Measurements from ENCODE around the gene PCBP3.
"Not testable (repeated sequence)": the region's sequence is repeated elsewhere in the genome, so short reads cannot be mapped to it uniquely, and the experiment has no call there.

The PCBP3 gene

GRCh38 chr21:45894906-45895777, 251.6 kb downstream of the PCBP3 start:
- DNase-seq (ENCODE audit: extremely low spot score, insufficient read length, low read depth): no peak
- FAIRE-seq: no peak

GRCh38 chr21:45895778-45896370, 252.3 kb downstream of the PCBP3 start:
- FAIRE-seq (no peak), DNase-seq (ENCODE audit: extremely low spot score, insufficient read length, low read depth) (no peak)

GRCh38 chr21:45896431-45896830, 252.9 kb downstream of the PCBP3 start:
- DNase-seq (ENCODE audit: extremely low spot score, insufficient read length, low read depth); FAIRE-seq: not testable (repeated sequence)

GRCh38 chr21:45897191-45898027, 253.9 kb downstream of the PCBP3 start:
- FAIRE-seq: no peak

GRCh38 chr21:45898028-45898350, 254.5 kb downstream of the PCBP3 start:
- FAIRE-seq: no peak
- no peak for DNase-seq (ENCODE audit: extremely low spot score, insufficient read length, low read depth)

More at GRCh38 chr21:45897191-45898027, 253.9 kb downstream of the PCBP3 start:
- DNase-seq (ENCODE audit: extremely low spot score, insufficient read length, low read depth): no peak

GRCh38 chr21:45898781-45899180, 255.3 kb downstream of the PCBP3 start:
- DNase-seq (ENCODE audit: extremely low spot score, insufficient read length, low read depth) (no peak), FAIRE-seq (no peak)

GRCh38 chr21:45899317-45900033, 255.9 kb downstream of the PCBP3 start:
- FAIRE-seq: no peak
- DNase-seq (ENCODE audit: extremely low spot score, insufficient read length, low read depth): no peak

- DNase-seq (ENCODE audit: extremely low spot score, insufficient read length, low read depth) (no peak), FAIRE-seq (no peak)
Measured at GRCh38 chr21:45900034-45900868, 256.7 kb downstream of the PCBP3 start.

GRCh38 chr21:45901061-45901690, 257.7 kb downstream of the PCBP3 start:
- FAIRE-seq (no peak), DNase-seq (ENCODE audit: extremely low spot score, insufficient read length, low read depth) (no peak)

GRCh38 chr21:45902292-45902995, 258.9 kb downstream of the PCBP3 start:
- DNase-seq (ENCODE audit: extremely low spot score, insufficient read length, low read depth): no peak
- FAIRE-seq: no peak

GRCh38 chr21:45905196-45905595, 261.7 kb downstream of the PCBP3 start:
- no peak for FAIRE-seq

GRCh38 chr21:45906196-45906805, 262.8 kb downstream of the PCBP3 start:
- DNase-seq (ENCODE audit: extremely low spot score, insufficient read length, low read depth): no peak
- FAIRE-seq: no peak

More at GRCh38 chr21:45905196-45905595, 261.7 kb downstream of the PCBP3 start:
- DNase-seq (ENCODE audit: extremely low spot score, insufficient read length, low read depth): no peak

- no peak for FAIRE-seq
- DNase-seq (ENCODE audit: extremely low spot score, insufficient read length, low read depth): no peak
Measured at GRCh38 chr21:45906859-45907258, 263.3 kb downstream of the PCBP3 start.

- FAIRE-seq (no peak), DNase-seq (ENCODE audit: extremely low spot score, insufficient read length, low read depth) (no peak)
Measured at GRCh38 chr21:45908536-45909237, 265.2 kb downstream of the PCBP3 start.

GRCh38 chr21:45909238-45909988, 265.9 kb downstream of the PCBP3 start:
- FAIRE-seq: no peak

GRCh38 chr21:45910155-45910547, 266.6 kb downstream of the PCBP3 start:
- DNase-seq (ENCODE audit: extremely low spot score, insufficient read length, low read depth) (no peak), FAIRE-seq (no peak)

More at GRCh38 chr21:45909238-45909988, 265.9 kb downstream of the PCBP3 start:
- DNase-seq (ENCODE audit: extremely low spot score, insufficient read length, low read depth): no peak

Data from GM18507 (cell line).